ENCODE measurements around the gene HMOX2. TPM values are rescaled to one million over a fixed set of nuclear protein-coding genes. Genes with fewer than 3 reads are reported as not detected.

HMOX2 gene
- total and polyA plus RNA-seq, 11 donors, result 60.6 to 250 (median 117) TPM

- Histone ChIP-seq H3K36me3 (peaks cover 0 to 48% (median 39%) of the 10 kb centered on the region in 9 donors), H3K27me3 (no peaks in the 10 kb centered on the region), H3K4me3 (no peak overlapping the region), H3K9me3 (no peaks in the 10 kb centered on the region), H3K27ac (no peak overlapping the region), H3K4me1 (peaks cover 0 to 17% (median 12%) of the 10 kb centered on the region in 12 donors)
- no peak for DNase-seq
- no peak for ATAC-seq
- 87 to 92% (median 90%) methylated on average over 9 of the region's 9 CpGs for WGBS, 4 donors
- intact Hi-C loops (cut with DNase I), result loop anchor here in 1 of 10 donors (5.0 kb wide), 1 partner anchor 36 kb away; no protein-coding TSS in a partner anchor
- TF ChIP-seq CTCF (IDR thresholded peaks at IDR 0.05) (no peak), POLR2A (IDR thresholded peaks at IDR 0.05) (no peak)
Measured at GRCh38 chr16:4431023-4431422, 45.2 kb upstream of the HMOX2 start.

- ATAC-seq (no peak), DNase-seq (no peak)
- WGBS, 4 donors, result 86 to 91% (median 88%) methylated on average over 4 of the region's 4 CpGs
- Histone ChIP-seq H3K27ac (no peak overlapping the region), H3K4me1 (no peaks in the 10 kb centered on the region), H3K4me3 (no peak overlapping the region), H3K9me3 (no peaks in the 10 kb centered on the region), H3K36me3 (peaks cover 0 to 66% (median 61%) of the 10 kb centered on the region in 9 donors), H3K27me3 (no peaks in the 10 kb centered on the region)
- intact Hi-C loops (cut with DNase I), result loop anchor here in 1 of 10 donors (5.0 kb wide), 1 partner anchor 34 kb away; no protein-coding TSS in a partner anchor
- no peak for TF ChIP-seq POLR2A (IDR thresholded peaks at IDR 0.05)
- no peak for TF ChIP-seq CTCF (IDR thresholded peaks at IDR 0.05)
Measured at GRCh38 chr16:4433228-4433627, 43.0 kb upstream of the HMOX2 start.

- intact Hi-C loops (cut with DNase I), result loop anchor here in 1 of 10 donors (5.0 kb wide), 1 partner anchor 33 kb away; no protein-coding TSS in a partner anchor
- Histone ChIP-seq H3K27ac (no peak overlapping the region), H3K4me3 (no peak overlapping the region), H3K27me3 (no peaks in the 10 kb centered on the region), H3K4me1 (no peaks in the 10 kb centered on the region), H3K9me3 (no peaks in the 10 kb centered on the region), H3K36me3 (peaks cover 0 to 76% (median 70%) of the 10 kb centered on the region in 9 donors)
- 81 to 87% (median 86%) methylated on average over 12 of the region's 12 CpGs for WGBS, 4 donors
- DNase-seq, result no peak
- TF ChIP-seq POLR2A (IDR thresholded peaks at IDR 0.05) (no peak), CTCF (IDR thresholded peaks at IDR 0.05) (no peak)
- ATAC-seq, result no peak
Measured at GRCh38 chr16:4433914-4434787, 42.0 kb upstream of the HMOX2 start.

- intact Hi-C loops (cut with DNase I), result no loop called here
- ATAC-seq, result no peak
- TF ChIP-seq CTCF (IDR thresholded peaks at IDR 0.05) (no peak), POLR2A (IDR thresholded peaks at IDR 0.05) (no peak)
- Histone ChIP-seq H3K36me3 (peaks cover 0 to 89% (median 84%) of the 10 kb centered on the region in 9 donors), H3K9me3 (no peaks in the 10 kb centered on the region), H3K27me3 (no peaks in the 10 kb centered on the region), H3K4me3 (no peak overlapping the region), H3K4me1 (no peaks in the 10 kb centered on the region), H3K27ac (no peak overlapping the region)
- DNase-seq, result no peak
- 79 to 89% (median 86%) methylated on average over 8 of the region's 8 CpGs for WGBS, 4 donors
Measured at GRCh38 chr16:4435337-4436067, 40.7 kb upstream of the HMOX2 start.

All from heart left ventricle (tissue), 16 donors.